ENCODE data around the gene TUFT1. TPM values are rescaled to one million over a fixed set of nuclear protein-coding genes. Genes with fewer than 3 reads are reported as not detected.
A peak's percentile ranks its signal among the peaks of the same experiment; 100 is the strongest.

TUFT1 gene
- total RNA-seq, 1 donor from 2014 or later = 7.0 TPM

GRCh38 chr1:151509350-151510019, 30.6 kb upstream of the TUFT1 start:
- Mint-ChIP-seq H3K36me3 (ENCODE audit: unreplicated experiment) (no peaks in the 10 kb centered on the region), H3K4me1 (ENCODE audit: low read depth, unreplicated experiment) (peaks cover 7% of the 10 kb centered on the region), H3K27ac (ENCODE audit: unreplicated experiment) (no peak overlapping the region), H3K27me3 (ENCODE audit: unreplicated experiment) (peaks cover 13% of the 10 kb centered on the region), H3K4me3 (ENCODE audit: unreplicated experiment) (no peak overlapping the region), H3K9me3 (ENCODE audit: unreplicated experiment) (peaks cover 10% of the 10 kb centered on the region)
- no peak for DNase-seq
- no peak for TF ChIP-seq CTCF (IDR thresholded peaks at IDR 0.05; ENCODE audit: partially characterized antibody, unreplicated experiment)

GRCh38 chr1:151510020-151510405, 30.1 kb upstream of the TUFT1 start:
- H3K36me3 Mint-ChIP-seq (ENCODE audit: unreplicated experiment) = no peaks in the 10 kb centered on the region
- H3K9me3 Mint-ChIP-seq (ENCODE audit: unreplicated experiment) = peaks cover 10% of the 10 kb centered on the region
- no peak overlapping the region for H3K27ac Mint-ChIP-seq (ENCODE audit: unreplicated experiment)
- H3K4me1 Mint-ChIP-seq (ENCODE audit: low read depth, unreplicated experiment) = peaks cover 7% of the 10 kb centered on the region
- no peak for TF ChIP-seq CTCF (IDR thresholded peaks at IDR 0.05; ENCODE audit: partially characterized antibody, unreplicated experiment)
- H3K27me3 Mint-ChIP-seq (ENCODE audit: unreplicated experiment) = peaks cover 13% of the 10 kb centered on the region
- H3K4me3 Mint-ChIP-seq (ENCODE audit: unreplicated experiment) = peak overlapping the region; percentile 96
- no peak for DNase-seq

- no peaks in the 10 kb centered on the region for H3K36me3 Mint-ChIP-seq (ENCODE audit: unreplicated experiment)
- no peak for DNase-seq
- H3K4me1 Mint-ChIP-seq (ENCODE audit: low read depth, unreplicated experiment) = peaks cover 7% of the 10 kb centered on the region
- no peak for TF ChIP-seq CTCF (IDR thresholded peaks at IDR 0.05; ENCODE audit: partially characterized antibody, unreplicated experiment)
- H3K4me3 Mint-ChIP-seq (ENCODE audit: unreplicated experiment) = peak overlapping the region; percentile 96
- H3K27me3 Mint-ChIP-seq (ENCODE audit: unreplicated experiment) = peaks cover 13% of the 10 kb centered on the region
- H3K9me3 Mint-ChIP-seq (ENCODE audit: unreplicated experiment) = peaks cover 10% of the 10 kb centered on the region
- H3K27ac Mint-ChIP-seq (ENCODE audit: unreplicated experiment) = peak overlapping the region; percentile 91
These were observed 29.5 kb upstream of the TUFT1 start for GRCh38 chr1:151510614-151510956.

GRCh38 chr1:151510957-151511635, 29.0 kb upstream of the TUFT1 start, which contains the start of gene CGN:
Gene CGN (plus strand): TSS chr1:151511387. CDS start chr1:151518520, 7,133 bp downstream.
- Mint-ChIP-seq H3K27me3 (ENCODE audit: unreplicated experiment) (peaks cover 13% of the 10 kb centered on the region), H3K27ac (ENCODE audit: unreplicated experiment) (peak within 1 kb of the TSS; percentile 91), H3K4me1 (ENCODE audit: low read depth, unreplicated experiment) (peaks cover 7% of the 10 kb centered on the region), H3K36me3 (ENCODE audit: unreplicated experiment) (no peaks in the 10 kb centered on the region), H3K9me3 (ENCODE audit: unreplicated experiment) (peaks cover 7% of the 10 kb centered on the region), H3K4me3 (ENCODE audit: unreplicated experiment) (peak within 1 kb of the TSS; percentile 96)
- DNase-seq = peak; percentile 95
- no peak for TF ChIP-seq CTCF (IDR thresholded peaks at IDR 0.05; ENCODE audit: partially characterized antibody, unreplicated experiment)

GRCh38 chr1:151511636-151512215, 28.4 kb upstream of the TUFT1 start:
- Mint-ChIP-seq H3K9me3 (ENCODE audit: unreplicated experiment) (peaks cover 5% of the 10 kb centered on the region), H3K4me3 (ENCODE audit: unreplicated experiment) (peak overlapping the region; percentile 78), H3K27ac (ENCODE audit: unreplicated experiment) (no peak overlapping the region), H3K27me3 (ENCODE audit: unreplicated experiment) (peaks cover 13% of the 10 kb centered on the region), H3K4me1 (ENCODE audit: low read depth, unreplicated experiment) (peaks cover 7% of the 10 kb centered on the region), H3K36me3 (ENCODE audit: unreplicated experiment) (no peaks in the 10 kb centered on the region)
- DNase-seq = peak; percentile 67
- TF ChIP-seq CTCF (IDR thresholded peaks at IDR 0.05; ENCODE audit: partially characterized antibody, unreplicated experiment) = no peak

Data from glutamatergic neuron (in vitro differentiated cells).